Measurements from ENCODE around the gene SHC3. TPM values are rescaled to one million over a fixed set of nuclear protein-coding genes. Genes with fewer than 3 reads are reported as not detected.

The SHC3 gene
- total RNA-seq, 1 experiment from 2014 or later: 0.66 TPM

GRCh38 chr9:88979791-88980190 lies 198.8 kb downstream of the SHC3 start:
- Histone ChIP-seq H3F3A (ENCODE audit: low read length, unreplicated experiment) (no peaks in the 10 kb centered on the region), H4K20me1 (ENCODE audit: low read length) (no peaks in the 10 kb centered on the region), H3K9me2 (replicated peaks; ENCODE audit: low read length) (no peaks in the 10 kb centered on the region), H3K9me3 (ENCODE audit: low read length) (0 out of 2 replicates have a peak, but pooled peaks cover 10% of the 10 kb centered on the region), H3K4me2 (ENCODE audit: low read length) (no peak overlapping the region), H2AFZ (ENCODE audit: low read length) (no peak overlapping the region), H3K79me2 (ENCODE audit: low read length) (no peaks in the 10 kb centered on the region), H3K4me1 (ENCODE audit: insufficient read depth, low read length) (no peaks in the 10 kb centered on the region), H3K4me3 (ENCODE audit: low read length) (no peak overlapping the region), H3K27me3 (ENCODE audit: low read length) (no peaks in the 10 kb centered on the region), H3K27ac (ENCODE audit: low read length) (no peak overlapping the region), H3K36me3 (ENCODE audit: low read depth, low read length) (no peaks in the 10 kb centered on the region), H3K9ac (ENCODE audit: low read length) (no peak overlapping the region)
- no peak for ATAC-seq
- DNase-seq: no peak
- no peak for TF ChIP-seq EZH2phosphoT487 (IDR thresholded peaks at IDR 0.05; ENCODE audit: borderline replicate concordance, low read length)
- TF ChIP-seq EZH2 (IDR thresholded peaks at IDR 0.05; ENCODE audit: low read length, unreplicated experiment): no peak
- no peak for TF ChIP-seq CTCF (conservative IDR thresholded peaks at IDR 0.05; ENCODE audit: low read depth, low read length)
- CTCF ChIA-PET: no interaction called here
- POLR2A ChIA-PET (ENCODE audit: unreplicated experiment): no interaction called here
- intact Hi-C loops (cut with micrococcal nuclease): no loop called here
- no TSS peak for BruUV-seq (replicated peaks)

- intact Hi-C loops (cut with micrococcal nuclease): no loop called here
- BruUV-seq (replicated peaks): no TSS peak
- Histone ChIP-seq H3K36me3 (ENCODE audit: low read depth, low read length) (no peaks in the 10 kb centered on the region), H4K20me1 (ENCODE audit: low read length) (no peaks in the 10 kb centered on the region), H3K79me2 (ENCODE audit: low read length) (no peaks in the 10 kb centered on the region), H3K9me3 (ENCODE audit: low read length) (0 out of 2 replicates have a peak, but pooled peaks cover 10% of the 10 kb centered on the region), H3K4me2 (ENCODE audit: low read length) (no peak overlapping the region), H3K27ac (ENCODE audit: low read length) (no peak overlapping the region), H2AFZ (ENCODE audit: low read length) (no peak overlapping the region), H3K4me1 (ENCODE audit: insufficient read depth, low read length) (no peaks in the 10 kb centered on the region), H3K27me3 (ENCODE audit: low read length) (no peaks in the 10 kb centered on the region), H3K9me2 (replicated peaks; ENCODE audit: low read length) (no peaks in the 10 kb centered on the region), H3F3A (ENCODE audit: low read length, unreplicated experiment) (no peaks in the 10 kb centered on the region), H3K4me3 (ENCODE audit: low read length) (no peak overlapping the region), H3K9ac (ENCODE audit: low read length) (no peak overlapping the region)
- no peak for DNase-seq
- POLR2A ChIA-PET (ENCODE audit: unreplicated experiment): no interaction called here
- ATAC-seq: no peak
- TF ChIP-seq CTCF (conservative IDR thresholded peaks at IDR 0.05; ENCODE audit: low read depth, low read length) (no peak), EZH2phosphoT487 (IDR thresholded peaks at IDR 0.05; ENCODE audit: borderline replicate concordance, low read length) (no peak), EZH2 (IDR thresholded peaks at IDR 0.05; ENCODE audit: low read length, unreplicated experiment) (no peak)
- CTCF ChIA-PET: no interaction called here
Measured at GRCh38 chr9:88979021-88979420, 199.6 kb downstream of the SHC3 start.

GRCh38 chr9:88978034-88978433 lies 200.6 kb downstream of the SHC3 start:
- Histone ChIP-seq H3K4me1 (ENCODE audit: insufficient read depth, low read length) (no peaks in the 10 kb centered on the region), H3K9me2 (replicated peaks; ENCODE audit: low read length) (no peaks in the 10 kb centered on the region), H2AFZ (ENCODE audit: low read length) (no peak overlapping the region), H3K9me3 (ENCODE audit: low read length) (0 out of 2 replicates have a peak, but pooled peaks cover 10% of the 10 kb centered on the region), H3K27ac (ENCODE audit: low read length) (no peak overlapping the region), H3K36me3 (ENCODE audit: low read depth, low read length) (no peaks in the 10 kb centered on the region), H3F3A (ENCODE audit: low read length, unreplicated experiment) (no peaks in the 10 kb centered on the region), H3K4me3 (ENCODE audit: low read length) (no peak overlapping the region), H3K27me3 (ENCODE audit: low read length) (no peaks in the 10 kb centered on the region), H4K20me1 (ENCODE audit: low read length) (no peaks in the 10 kb centered on the region), H3K4me2 (ENCODE audit: low read length) (no peak overlapping the region), H3K9ac (ENCODE audit: low read length) (no peak overlapping the region), H3K79me2 (ENCODE audit: low read length) (no peaks in the 10 kb centered on the region)
- TF ChIP-seq EZH2phosphoT487 (IDR thresholded peaks at IDR 0.05; ENCODE audit: borderline replicate concordance, low read length): no peak
- no peak for TF ChIP-seq CTCF (conservative IDR thresholded peaks at IDR 0.05; ENCODE audit: low read depth, low read length)
- TF ChIP-seq EZH2 (IDR thresholded peaks at IDR 0.05; ENCODE audit: low read length, unreplicated experiment): no peak
- DNase-seq: no peak
- no TSS peak for BruUV-seq (replicated peaks)
- intact Hi-C loops (cut with micrococcal nuclease): no loop called here
- ATAC-seq: no peak
- ChIA-PET CTCF (no interaction called here), POLR2A (ENCODE audit: unreplicated experiment) (no interaction called here)
